Measurements from ENCODE around the gene ZBTB3.
"Not testable (repeated sequence)": the region's sequence is repeated elsewhere in the genome, so short reads cannot be mapped to it uniquely, and the experiment has no call there.

The ZBTB3 gene

DNA sequence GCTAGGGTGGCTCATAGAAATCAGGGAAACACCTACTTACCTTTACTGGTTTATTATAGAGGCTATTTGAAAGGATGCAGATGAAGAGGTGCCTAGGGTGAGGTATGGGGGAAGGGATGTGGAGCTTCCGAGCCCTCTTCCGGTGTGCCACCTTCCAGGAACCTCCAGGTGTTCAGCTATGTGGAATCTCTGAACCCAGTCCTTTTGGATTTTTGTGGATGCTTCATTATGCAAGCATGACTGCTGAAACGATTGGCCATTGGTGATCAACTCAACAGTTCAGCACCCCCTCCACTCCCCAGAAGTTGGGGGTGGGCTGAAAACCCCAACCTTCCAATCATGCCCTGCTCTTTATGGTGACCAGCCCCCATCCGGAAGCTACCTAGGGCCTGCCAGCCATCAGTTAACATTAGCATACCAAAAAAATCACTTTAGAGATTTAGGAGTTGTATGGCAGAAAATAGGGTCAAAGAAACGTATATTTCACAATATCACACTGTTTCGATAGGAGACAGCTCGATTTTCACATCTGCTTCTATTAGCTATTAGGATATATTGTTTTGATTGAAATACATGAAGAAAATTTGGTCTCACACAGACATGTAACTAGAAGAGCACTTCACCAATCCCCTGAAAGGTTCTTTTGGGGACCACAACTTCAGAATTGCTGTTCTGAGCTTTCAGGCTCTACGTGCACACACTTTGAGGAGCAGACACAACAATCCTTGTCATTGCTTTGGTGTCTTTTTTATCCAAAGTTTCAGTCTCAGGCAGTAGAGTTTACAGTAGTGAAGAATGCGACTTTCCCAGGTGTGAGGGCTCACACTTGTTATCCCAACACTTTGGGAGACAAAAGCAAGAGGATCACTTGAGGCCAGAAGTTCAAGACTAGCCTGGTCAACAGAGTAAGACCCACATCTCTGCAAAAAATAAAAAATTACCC is 4.2 kb upstream of the ZBTB3 start:
- no peak for TF ChIP-seq CTCF (IDR thresholded peaks at IDR 0.05; ENCODE audit: low read depth, low read length)
- in situ Hi-C loops (cut with HindIII; ENCODE audit: low sequenced_read_pairs), result no loop called here
- DNase-seq (ENCODE audit: low read depth, low spot score), result no peak

GRCh38 chr11:62755086-62755615 is 1.2 kb upstream of the ZBTB3 start:
- no peak for DNase-seq (ENCODE audit: low read depth, low spot score)
- H3K4me3 ChIP-seq (ENCODE audit: low read depth, low read length), result no peak overlapping the region
- TF ChIP-seq CTCF (IDR thresholded peaks at IDR 0.05; ENCODE audit: low read depth, low read length), result no peak
- in situ Hi-C loops (cut with HindIII; ENCODE audit: low sequenced_read_pairs), result no loop called here

More for the DNA sequence above, 4.2 kb upstream of the ZBTB3 start:
- no peak overlapping the region for H3K4me3 ChIP-seq (ENCODE audit: low read depth, low read length)

DNA sequence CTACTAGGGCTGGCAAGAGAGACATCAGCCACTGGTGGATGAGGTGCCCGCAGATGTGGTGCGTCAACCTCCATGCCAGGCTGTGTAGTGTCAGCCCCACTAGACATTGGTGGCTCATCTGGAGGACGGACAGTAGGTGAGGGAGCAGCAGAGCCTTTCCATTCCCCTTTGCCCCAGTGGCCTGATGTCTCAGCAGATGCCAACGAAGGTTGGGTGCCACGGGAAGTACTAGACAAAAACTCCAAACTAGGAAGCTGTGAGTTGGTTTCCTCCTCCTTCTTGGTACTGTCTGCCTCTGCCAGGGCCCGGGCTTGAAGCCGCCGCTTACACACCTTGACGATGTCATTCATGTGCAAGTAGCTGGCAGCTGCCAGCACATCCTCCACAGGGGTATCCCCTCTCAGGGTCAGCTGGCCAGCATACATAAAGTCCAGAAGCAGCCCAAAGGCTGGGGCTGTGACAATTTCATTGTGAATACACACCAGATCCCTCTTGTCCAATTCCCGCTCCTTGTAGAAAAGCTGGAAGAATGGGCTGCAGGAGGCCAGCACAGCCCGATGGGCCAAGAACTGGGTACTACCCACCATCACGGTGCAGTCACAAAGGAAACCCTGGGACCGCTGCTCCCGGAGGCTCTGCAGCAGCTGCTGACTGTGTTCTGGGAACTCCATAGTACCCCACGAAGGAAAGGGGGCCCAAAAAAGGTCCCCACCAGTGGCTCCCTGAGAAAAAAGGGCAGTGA is 795 bp downstream of the ZBTB3 start:
- DNase-seq (ENCODE audit: low read depth, low spot score), result no peak
- in situ Hi-C loops (cut with HindIII; ENCODE audit: low sequenced_read_pairs), result no loop called here
- H3K4me3 ChIP-seq (ENCODE audit: low read depth, low read length), result peak overlapping the region; percentile 78
- no peak for TF ChIP-seq CTCF (IDR thresholded peaks at IDR 0.05; ENCODE audit: low read depth, low read length)

GRCh38 chr11:62752177-62752785 is 1.7 kb downstream of the ZBTB3 start:
- DNase-seq (ENCODE audit: low read depth, low spot score), result no peak
- TF ChIP-seq CTCF (IDR thresholded peaks at IDR 0.05; ENCODE audit: low read depth, low read length), result no peak
- H3K4me3 ChIP-seq (ENCODE audit: low read depth, low read length), result no peak overlapping the region
- in situ Hi-C loops (cut with HindIII; ENCODE audit: low sequenced_read_pairs), result no loop called here

DNA sequence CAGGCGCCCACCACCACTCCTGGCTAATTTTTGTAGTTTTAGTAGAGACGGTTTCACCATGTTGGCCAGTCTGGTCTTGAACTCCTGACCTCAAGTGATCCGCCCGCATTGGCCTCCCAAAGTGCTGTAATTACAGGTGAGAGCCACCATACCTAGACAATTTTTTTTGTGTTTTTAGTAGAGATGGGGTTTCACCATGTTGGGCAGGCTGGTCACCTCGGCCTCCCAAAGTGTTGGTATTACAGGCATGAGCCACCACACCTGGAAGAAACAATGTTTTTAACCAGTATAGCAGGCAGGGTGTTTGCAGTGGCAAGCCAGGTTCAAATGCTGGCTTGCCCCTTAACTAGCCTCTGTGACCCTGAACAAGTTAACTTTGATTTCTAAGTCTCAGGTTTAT is 4.0 kb downstream of the ZBTB3 start:
- in situ Hi-C loops (cut with HindIII; ENCODE audit: low sequenced_read_pairs); DNase-seq (ENCODE audit: low read depth, low spot score); H3K4me3 ChIP-seq (ENCODE audit: low read depth, low read length): not testable (repeated sequence)

DNA sequence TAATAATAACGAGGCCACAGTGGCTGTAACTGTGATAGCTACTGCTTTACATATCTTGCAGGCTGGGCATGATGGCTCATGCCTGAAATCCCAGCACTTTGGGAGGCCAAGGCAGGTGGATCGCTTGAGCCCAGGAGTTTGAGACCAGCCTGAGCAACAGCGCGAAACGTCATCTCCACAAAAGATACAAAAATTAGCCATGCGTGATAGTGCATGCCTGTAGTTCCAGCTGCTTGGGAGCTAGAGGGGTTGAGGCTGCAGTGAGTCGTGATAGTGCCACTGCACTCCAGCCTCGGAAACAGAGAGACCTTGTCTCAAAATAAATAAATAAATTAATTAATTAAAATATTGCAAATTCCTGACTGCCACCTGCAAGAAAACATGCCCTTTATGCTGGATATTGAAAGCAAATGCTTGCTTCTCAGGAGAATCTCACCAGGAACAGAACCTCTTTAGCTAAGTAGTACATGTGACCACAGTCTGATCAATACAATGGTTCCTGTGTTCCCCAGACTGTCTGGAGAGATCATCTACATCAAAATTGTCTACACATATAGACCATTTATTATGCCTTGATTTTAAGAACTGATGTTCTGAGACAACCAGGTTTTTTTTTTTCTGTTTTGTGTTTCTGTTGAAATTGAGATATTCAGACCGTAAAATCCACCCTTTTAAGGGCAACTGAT is 6.3 kb downstream of the ZBTB3 start:
- no peak for TF ChIP-seq CTCF (IDR thresholded peaks at IDR 0.05; ENCODE audit: low read depth, low read length)
- in situ Hi-C loops (cut with HindIII; ENCODE audit: low sequenced_read_pairs), result no loop called here
- no peak overlapping the region for H3K4me3 ChIP-seq (ENCODE audit: low read depth, low read length)
- DNase-seq (ENCODE audit: low read depth, low spot score), result no peak
